CD8-positive, alpha-beta memory T cell (primary cell): Measurements from ENCODE around the gene MTHFD2L. TPM values are rescaled to one million over a fixed set of nuclear protein-coding genes. Genes with fewer than 3 reads are reported as not detected.

Source experiments
- CTCF ChIA-PET: fragments of 350-600 bp; sonication (Branson Sonifier 250); formaldehyde crosslinking; loops from one replicate; lab custom pipeline; 2021; ENCODE audit warnings: antibody characterized with exemption; lab: Charles Lee
- POLR2A ChIA-PET: fragments of 350-600 bp; sonication (Branson Sonifier 250); formaldehyde crosslinking; loops from one replicate; lab custom pipeline; 2021; ENCODE audit warnings: antibody characterized with exemption; lab: Charles Lee
- DNase-seq, 5 donors: peaks; one replicate each; pipeline versions ENCODE4 v3.0.0 to v3.0.0-alpha.2; 2020 to 2022; ENCODE audit warnings: mixed read lengths in 1 of 5
- H3K27ac ChIP-seq: one replicate; pipeline ENCODE4 v1.7.0; 2013; ENCODE audit warnings: low read depth, mild to moderate bottlenecking, low read length, moderate library complexity
- H3K27me3 ChIP-seq: 2 replicates; pipeline ENCODE4 v1.7.0; 2013; ENCODE audit warnings: low read length, mild to moderate bottlenecking; ENCODE audit not compliant: insufficient read depth, poor library complexity, severe bottlenecking
- H3K36me3 ChIP-seq: 2 replicates; pipeline ENCODE4 v1.7.0; 2013; ENCODE audit warnings: mild to moderate bottlenecking, low read length, moderate library complexity; ENCODE audit not compliant: insufficient read depth
- H3K4me1 ChIP-seq: 2 replicates; pipeline ENCODE4 v1.7.0; 2013; ENCODE audit warnings: mild to moderate bottlenecking, low read length, moderate library complexity; ENCODE audit not compliant: insufficient read depth
- H3K4me3 ChIP-seq: 2 replicates; pipeline ENCODE4 v1.7.0; 2013; ENCODE audit warnings: mild to moderate bottlenecking, low read length
- H3K9me3 ChIP-seq: 2 replicates; pipeline ENCODE4 v1.7.0; 2013; ENCODE audit warnings: mild to moderate bottlenecking, low read length
- H3K27ac Mint-ChIP-seq, 8 donors: one replicate each; pipeline ENCODE4 v1.8.0; 2020 to 2021; ENCODE audit warnings: mixed read lengths in 8 of 8, mild to moderate bottlenecking in 6 of 8, inconsistent platforms in 3 of 8, moderate library complexity in 3 of 8
- H3K27me3 Mint-ChIP-seq, 2 donors: one replicate each; pipeline ENCODE4 v1.8.0; 2020 to 2021; ENCODE audit warnings: mixed read lengths in 2 of 2, mild to moderate bottlenecking in 1 of 2, moderate library complexity in 1 of 2
- H3K36me3 Mint-ChIP-seq, 3 donors: one replicate each; pipeline ENCODE4 v1.8.0; 2020 to 2021; ENCODE audit warnings: mixed read lengths in 3 of 3, inconsistent platforms in 1 of 3, mild to moderate bottlenecking in 1 of 3
- H3K4me1 Mint-ChIP-seq, 3 donors: one replicate each; pipeline ENCODE4 v1.8.0; 2020 to 2021; ENCODE audit warnings: mixed read lengths in 3 of 3, inconsistent platforms in 1 of 3, mild to moderate bottlenecking in 1 of 3
- H3K4me3 Mint-ChIP-seq, 7 donors: one replicate each; pipeline ENCODE4 v1.8.0; 2020 to 2021; ENCODE audit warnings: mixed read lengths in 7 of 7, mild to moderate bottlenecking in 6 of 7, moderate library complexity in 4 of 7, inconsistent platforms in 2 of 7
- H3K9me3 Mint-ChIP-seq, 5 donors: one replicate each; pipeline ENCODE4 v1.8.0; 2020 to 2022; ENCODE audit warnings: mixed read lengths in 5 of 5, mild to moderate bottlenecking in 3 of 5, moderate library complexity in 2 of 5, inconsistent platforms in 1 of 5
- polyA plus RNA-seq: library from polyadenylated mRNA; unstranded; fragments of 300-500 nt; fragmentation: Illumina TruSeq; gene quantifications from one replicate; pipeline ENCODE4 v1.2.3, GENCODE V29; 2021
- total RNA-seq, 2 experiments: library from RNA; stranded (reverse); gene quantifications; one replicate each; pipeline ENCODE4 v1.2.3, GENCODE V29; 2021

The MTHFD2L gene
- total and polyA plus RNA-seq, 3 experiments from 2014 or later, result 5.0 to 8.5 (median 7.5) TPM

- Mint-ChIP-seq H3K4me1 (no peaks in the 10 kb centered on the region), H3K36me3 (no peaks in the 10 kb centered on the region), H3K27ac (no peak overlapping the region), H3K9me3 (no peaks in the 10 kb centered on the region), H3K27me3 (peaks cover 0 to 21% of the 10 kb centered on the region in 2 donors), H3K4me3 (no peak overlapping the region)
- CTCF ChIA-PET, result no interaction called here
- Histone ChIP-seq H3K4me1 (no peaks in the 10 kb centered on the region), H3K27ac (no peak overlapping the region), H3K27me3 (no peaks in the 10 kb centered on the region), H3K4me3 (no peak overlapping the region), H3K36me3 (no peaks in the 10 kb centered on the region), H3K9me3 (no peaks in the 10 kb centered on the region)
- POLR2A ChIA-PET, result no interaction called here
- DNase-seq, result no peak
Observed at GRCh38 chr4:74112399-74113105, 45.4 kb upstream of the MTHFD2L start.

- POLR2A ChIA-PET, result no interaction called here
- no peak overlapping the region for H3K4me3 Mint-ChIP-seq
- CTCF ChIA-PET, result no interaction called here
- H3K27me3 ChIP-seq, result no peaks in the 10 kb centered on the region
- no peak overlapping the region for H3K27ac ChIP-seq
- H3K4me3 ChIP-seq, result no peak overlapping the region
- no peaks in the 10 kb centered on the region for H3K4me1 Mint-ChIP-seq
- no peaks in the 10 kb centered on the region for H3K36me3 Mint-ChIP-seq
- H3K4me1 ChIP-seq, result no peaks in the 10 kb centered on the region
- no peaks in the 10 kb centered on the region for H3K36me3 ChIP-seq
- no peaks in the 10 kb centered on the region for H3K9me3 ChIP-seq
- H3K27me3 Mint-ChIP-seq, result peaks cover 0 to 27% of the 10 kb centered on the region in 2 donors
- no peak for DNase-seq
- no peak overlapping the region for H3K27ac Mint-ChIP-seq
- no peaks in the 10 kb centered on the region for H3K9me3 Mint-ChIP-seq
Observed at GRCh38 chr4:74114234-74114633, 43.7 kb upstream of the MTHFD2L start.

GRCh38 chr4:74117024-74117534 lies 40.8 kb upstream of the MTHFD2L start:
- CTCF ChIA-PET, result no interaction called here
- DNase-seq, result no peak
- no peaks in the 10 kb centered on the region for H3K9me3 ChIP-seq
- H3K27ac ChIP-seq, result no peak overlapping the region
- Mint-ChIP-seq H3K9me3 (peaks cover 0 to 4% (median 0%) of the 10 kb centered on the region in 5 donors), H3K36me3 (no peaks in the 10 kb centered on the region), H3K27me3 (peaks cover 0 to 36% of the 10 kb centered on the region in 2 donors), H3K4me1 (no peaks in the 10 kb centered on the region), H3K4me3 (no peak overlapping the region), H3K27ac (no peak overlapping the region)
- H3K27me3 ChIP-seq, result no peaks in the 10 kb centered on the region
- no peaks in the 10 kb centered on the region for H3K4me1 ChIP-seq
- POLR2A ChIA-PET, result interaction anchor here (0.6 kb wide), 1 partner anchor 71 kb away, joined by 3 read pairs; no protein-coding TSS in a partner anchor
- H3K36me3 ChIP-seq, result no peaks in the 10 kb centered on the region
- H3K4me3 ChIP-seq, result no peak overlapping the region

DNA sequence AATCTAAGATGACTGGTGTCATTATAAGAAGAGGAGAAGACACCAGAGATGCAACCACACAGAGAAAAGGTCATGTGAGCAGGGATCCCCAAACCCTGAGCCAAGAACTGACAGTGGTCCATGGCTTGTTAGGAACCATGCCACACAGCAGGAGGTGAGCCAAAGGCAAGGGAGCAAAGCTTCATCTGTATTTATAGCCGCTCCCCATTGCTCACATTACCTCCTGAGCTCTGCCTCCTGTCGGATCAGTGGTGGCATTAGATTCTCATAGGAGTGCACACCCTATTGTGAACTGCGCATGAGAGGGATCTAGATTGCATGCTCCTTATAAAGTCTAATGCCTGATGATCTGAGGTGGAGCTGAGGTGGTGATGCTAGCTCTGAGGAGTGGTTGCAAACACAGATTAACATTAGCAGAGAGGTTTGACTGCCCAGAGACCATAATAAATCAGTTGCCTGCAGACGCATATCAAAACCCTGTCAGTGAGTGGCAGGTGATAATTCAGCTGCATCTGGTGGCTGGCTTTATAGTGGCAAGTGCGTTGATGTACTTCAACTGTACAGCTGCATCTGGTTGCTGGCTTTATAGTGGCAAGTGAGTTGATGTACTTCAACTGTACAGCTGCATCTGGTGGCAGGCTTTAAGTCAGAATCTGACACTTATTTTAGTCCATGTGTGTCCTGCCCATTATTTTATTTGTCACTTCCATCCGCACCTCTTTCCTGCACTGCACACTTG lies 39.1 kb upstream of the MTHFD2L start:
- H3K27ac Mint-ChIP-seq, result peak overlapping the region in 1 of 8 donors; percentile 35

DNA sequence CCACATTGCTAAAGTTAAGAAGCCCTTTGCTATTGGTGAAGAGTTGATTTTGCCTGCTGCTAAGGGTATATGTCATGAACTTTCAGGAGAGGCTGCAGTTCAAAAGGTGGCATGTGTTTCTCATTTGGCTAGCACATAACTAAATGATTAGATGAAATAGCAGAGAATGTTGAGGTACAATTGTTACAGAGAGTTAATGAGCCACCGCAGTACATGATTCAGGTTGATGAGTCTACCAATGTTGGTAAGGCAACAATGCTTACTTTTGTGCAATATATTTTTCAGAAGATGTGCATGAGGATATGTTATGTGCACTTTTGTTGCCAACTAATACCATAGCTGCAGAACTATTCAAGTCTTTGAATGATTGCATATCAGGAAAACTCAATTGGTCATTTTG lies 37.8 kb upstream of the MTHFD2L start:
- Mint-ChIP-seq H3K4me3 (no peak overlapping the region), H3K9me3 (peaks cover 0 to 4% (median 0%) of the 10 kb centered on the region in 5 donors), H3K4me1 (no peaks in the 10 kb centered on the region), H3K36me3 (no peaks in the 10 kb centered on the region), H3K27me3 (peaks cover 0 to 30% of the 10 kb centered on the region in 2 donors), H3K27ac (no peak overlapping the region)
- Histone ChIP-seq H3K27me3 (no peaks in the 10 kb centered on the region), H3K4me3 (no peak overlapping the region), H3K36me3 (no peaks in the 10 kb centered on the region), H3K27ac (no peak overlapping the region), H3K4me1 (no peaks in the 10 kb centered on the region), H3K9me3 (no peaks in the 10 kb centered on the region)
- DNase-seq, result no peak
- POLR2A ChIA-PET, result no interaction called here
- CTCF ChIA-PET, result no interaction called here

More for the DNA sequence above, 39.1 kb upstream of the MTHFD2L start:
- Mint-ChIP-seq H3K9me3 (peaks cover 0 to 4% (median 0%) of the 10 kb centered on the region in 5 donors), H3K27me3 (peaks cover 0 to 36% of the 10 kb centered on the region in 2 donors), H3K36me3 (no peaks in the 10 kb centered on the region), H3K4me3 (no peak overlapping the region), H3K4me1 (no peaks in the 10 kb centered on the region)
- Histone ChIP-seq H3K36me3 (no peaks in the 10 kb centered on the region), H3K27ac (no peak overlapping the region), H3K4me1 (no peaks in the 10 kb centered on the region), H3K27me3 (no peaks in the 10 kb centered on the region), H3K4me3 (no peak overlapping the region), H3K9me3 (no peaks in the 10 kb centered on the region)
- CTCF ChIA-PET, result interaction anchor here (1.0 kb wide), 1 partner anchor 14 kb away, joined by 3 read pairs; no protein-coding TSS in a partner anchor
- POLR2A ChIA-PET, result no interaction called here
- no peak for DNase-seq

GRCh38 chr4:74121643-74122579 lies 36.0 kb upstream of the MTHFD2L start:
- H3K9me3 Mint-ChIP-seq, result peaks cover 0 to 4% (median 0%) of the 10 kb centered on the region in 5 donors
- Histone ChIP-seq H3K9me3 (no peaks in the 10 kb centered on the region), H3K27ac (no peak overlapping the region), H3K36me3 (no peaks in the 10 kb centered on the region), H3K4me3 (no peak overlapping the region), H3K4me1 (no peaks in the 10 kb centered on the region), H3K27me3 (no peaks in the 10 kb centered on the region)
- no peaks in the 10 kb centered on the region for H3K4me1 Mint-ChIP-seq
- no peak overlapping the region for H3K4me3 Mint-ChIP-seq
- no peak for DNase-seq
- no peak overlapping the region for H3K27ac Mint-ChIP-seq
- H3K36me3 Mint-ChIP-seq, result no peaks in the 10 kb centered on the region
- CTCF ChIA-PET, result no interaction called here
- POLR2A ChIA-PET, result no interaction called here
- H3K27me3 Mint-ChIP-seq, result peaks cover 0 to 27% of the 10 kb centered on the region in 2 donors

- Histone ChIP-seq H3K4me1 (no peaks in the 10 kb centered on the region), H3K4me3 (no peak overlapping the region), H3K9me3 (no peaks in the 10 kb centered on the region), H3K36me3 (no peaks in the 10 kb centered on the region), H3K27ac (no peak overlapping the region), H3K27me3 (no peaks in the 10 kb centered on the region)
- H3K27me3 Mint-ChIP-seq, result peaks cover 2 to 33% of the 10 kb centered on the region in 2 donors
- H3K36me3 Mint-ChIP-seq, result no peaks in the 10 kb centered on the region
- no peaks in the 10 kb centered on the region for H3K4me1 Mint-ChIP-seq
- CTCF ChIA-PET, result no interaction called here
- no peak overlapping the region for H3K27ac Mint-ChIP-seq
- no peak overlapping the region for H3K4me3 Mint-ChIP-seq
- no peak for DNase-seq
- H3K9me3 Mint-ChIP-seq, result peaks cover 0 to 4% (median 0%) of the 10 kb centered on the region in 5 donors
- POLR2A ChIA-PET, result no interaction called here
Observed at GRCh38 chr4:74123065-74123728, 34.7 kb upstream of the MTHFD2L start.
